ENCODE data around the gene RIN2.

RIN2 gene

GRCh38 chr20:19758133-19758500 lies at the start of gene RIN2:
RIN2 (plus strand) TSS chr20:19758258; CDS start chr20:19889602, 131,344 bp downstream.
- no peak for DNase-seq

GRCh38 chr20:19709635-19710335 lies 48.3 kb upstream of the RIN2 start:
- no peak for DNase-seq

- DNase-seq: no peak
Observed at GRCh38 chr20:19710336-19711120, 47.5 kb upstream of the RIN2 start.

- no peak for DNase-seq
Observed at GRCh38 chr20:19711126-19711525, 46.9 kb upstream of the RIN2 start.

GRCh38 chr20:19712721-19713260 lies 45.3 kb upstream of the RIN2 start:
- DNase-seq: no peak

GRCh38 chr20:19713822-19714578 lies 44.1 kb upstream of the RIN2 start:
- DNase-seq: no peak

- DNase-seq: no peak
Observed at GRCh38 chr20:19714579-19714840, 43.5 kb upstream of the RIN2 start.

- DNase-seq: no peak
Observed at GRCh38 chr20:19715986-19716385, 42.1 kb upstream of the RIN2 start.

- no peak for DNase-seq
Observed at GRCh38 chr20:19718880-19719279, 39.2 kb upstream of the RIN2 start.

- no peak for DNase-seq
Observed at GRCh38 chr20:19720991-19721390, 37.1 kb upstream of the RIN2 start.

GRCh38 chr20:19723051-19723450 lies 35.0 kb upstream of the RIN2 start:
- DNase-seq: no peak

- DNase-seq: no peak
Observed at GRCh38 chr20:19723813-19724430, 34.1 kb upstream of the RIN2 start.

GRCh38 chr20:19725373-19725772 lies 32.7 kb upstream of the RIN2 start:
- DNase-seq: no peak

GRCh38 chr20:19725814-19726525 lies 32.1 kb upstream of the RIN2 start:
- DNase-seq: no peak

GRCh38 chr20:19727251-19727847 lies 30.7 kb upstream of the RIN2 start:
- DNase-seq: no peak

- DNase-seq: no peak
Observed at GRCh38 chr20:19729672-19730071, 28.4 kb upstream of the RIN2 start.

- no peak for DNase-seq
Observed at GRCh38 chr20:19730706-19731105, 27.4 kb upstream of the RIN2 start.

- no peak for DNase-seq
Observed at GRCh38 chr20:19734811-19735210, 23.2 kb upstream of the RIN2 start.

GRCh38 chr20:19735446-19735845 lies 22.6 kb upstream of the RIN2 start:
- DNase-seq: no peak

GRCh38 chr20:19737025-19737424 lies 21.0 kb upstream of the RIN2 start:
- no peak for DNase-seq

GRCh38 chr20:19738951-19739350 lies 19.1 kb upstream of the RIN2 start:
- DNase-seq: no peak

GRCh38 chr20:19739351-19739750 lies 18.7 kb upstream of the RIN2 start:
- DNase-seq: no peak

Measured in stimulated activated CD8-positive, alpha-beta memory T cell treated with anti-CD3 and anti-CD28 coated beads, Interleukin-4, amount 100 ng/mL, for 48 hours (primary cell).